Hematopoietic multipotent progenitor cell (in vitro differentiated cells): ENCODE data around the gene SLC12A7. TPM values are rescaled to one million over a fixed set of nuclear protein-coding genes. Genes with fewer than 3 reads are reported as not detected.
A peak's percentile ranks its signal among the peaks of the same experiment; 100 is the strongest.
"Not testable (repeated sequence)": the region's sequence is repeated elsewhere in the genome, so short reads cannot be mapped to it uniquely, and the experiment has no call there.

Source experiments
- DNase-seq, 3 donors: peaks; one replicate each; pipeline ENCODE4 v3.0.0-alpha.2; 2011 to 2015; ENCODE audit warnings: low read depth in 2 of 3, low spot score in 2 of 3
- total RNA-seq: library from RNA; depleted of rRNA; stranded (reverse); fragments of >200 nt; gene quantifications from one replicate; pipeline ENCODE4 v1.2.3, GENCODE V29; 2012

The SLC12A7 gene
- total RNA-seq, 1 donor = 96.7 TPM

DNA sequence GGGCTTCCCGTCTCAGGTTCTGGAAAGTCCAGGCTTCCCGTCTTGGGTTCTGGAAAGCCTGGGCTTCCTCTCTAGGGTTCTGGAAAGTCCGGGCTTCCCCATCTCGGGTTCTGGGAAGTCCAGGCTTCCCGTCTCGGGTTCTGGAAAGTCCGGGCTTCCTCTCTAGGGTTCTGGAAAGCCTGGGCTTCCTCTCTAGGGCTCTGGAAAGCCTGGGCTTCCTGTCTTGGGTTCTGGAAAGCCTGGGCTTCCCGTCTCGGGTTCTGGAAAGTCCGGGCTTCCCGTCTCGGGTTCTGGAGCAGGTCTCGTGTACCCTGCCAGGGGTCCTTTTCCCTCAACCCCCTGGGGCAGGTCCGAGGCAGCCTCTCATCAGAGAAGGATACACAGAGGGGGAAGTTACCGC is 28.8 kb downstream of the SLC12A7 start:
- not testable (repeated sequence) for DNase-seq

DNA sequence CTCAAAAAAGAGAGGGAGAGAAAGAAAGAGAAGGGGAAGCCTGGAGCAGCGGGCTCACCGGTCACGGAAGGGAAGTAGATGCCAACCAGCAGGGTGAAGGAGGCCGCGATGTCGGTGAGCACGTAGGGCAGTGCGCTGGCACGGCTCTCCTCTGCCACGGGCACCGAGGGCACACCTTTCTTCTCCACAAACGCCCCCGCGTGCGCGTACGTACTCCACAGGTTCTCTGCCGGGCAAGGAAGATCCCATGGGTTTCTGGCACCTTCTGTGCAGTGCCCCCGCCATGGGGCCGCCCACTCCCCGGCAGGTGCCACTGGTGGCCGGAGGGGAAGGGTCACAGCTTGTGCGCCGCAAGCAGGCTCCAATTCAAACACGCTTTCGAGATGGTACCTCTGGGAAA is 30.3 kb downstream of the SLC12A7 start:
- DNase-seq = no peak

DNA sequence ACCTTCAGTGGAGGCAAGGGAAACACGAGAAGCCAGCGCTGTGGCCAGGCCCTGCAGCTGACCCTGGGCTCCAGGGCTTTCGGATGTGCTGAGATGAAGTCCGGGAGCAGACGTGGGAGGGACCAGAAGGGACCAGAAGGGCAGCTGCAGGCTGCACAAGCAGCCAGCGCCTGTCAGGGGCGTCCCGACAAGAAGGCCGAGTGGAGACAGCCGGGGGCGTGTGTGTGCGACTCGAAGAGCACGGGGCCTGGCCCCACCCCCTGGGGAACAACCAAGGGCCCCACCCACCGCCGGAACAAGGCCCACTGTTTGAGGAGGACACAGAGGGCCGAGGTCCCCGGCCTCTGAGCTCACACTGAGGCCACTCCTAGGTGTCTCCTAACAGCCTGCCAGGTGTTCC is 31.4 kb downstream of the SLC12A7 start:
- DNase-seq = no peak

DNA sequence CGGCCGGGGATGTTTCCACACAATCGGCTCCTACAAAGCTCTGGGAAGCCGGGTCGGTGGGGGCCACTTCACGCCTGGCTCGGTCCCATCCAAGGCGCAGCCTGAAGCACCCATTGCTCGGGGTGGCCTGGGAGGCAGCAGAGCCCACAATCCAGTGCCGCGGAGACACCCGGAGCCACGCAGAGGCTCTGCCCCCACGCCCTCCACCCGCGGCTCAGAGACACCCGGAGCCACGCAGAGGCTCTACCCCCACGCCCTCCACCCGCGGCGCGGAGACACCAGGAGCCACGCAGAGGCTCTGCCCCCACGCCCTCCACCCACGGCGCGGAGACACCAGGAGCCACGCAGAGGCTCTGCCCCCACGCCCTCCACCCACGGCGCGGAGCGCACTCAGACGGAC is 31.9 kb downstream of the SLC12A7 start:
- DNase-seq = no peak

DNA sequence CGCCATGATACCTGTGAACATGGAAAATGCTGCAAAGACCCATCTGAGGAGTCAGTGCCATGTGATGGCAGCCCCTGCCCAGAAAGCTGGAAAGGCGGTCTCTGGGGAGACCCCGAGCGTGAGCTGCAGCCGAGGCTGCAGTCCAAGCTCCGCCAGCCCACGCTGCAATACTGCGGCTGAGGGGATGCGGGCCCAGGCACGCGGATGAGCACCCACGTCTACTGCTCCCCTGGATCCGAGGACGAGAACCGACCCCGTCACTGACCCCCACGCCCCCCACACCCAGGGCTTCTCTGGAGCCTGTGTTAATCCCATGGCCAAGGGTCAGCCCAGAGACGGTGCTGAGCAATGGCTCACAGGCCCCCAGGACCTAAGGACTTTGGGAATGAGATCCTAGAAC is 32.4 kb downstream of the SLC12A7 start:
- no peak for DNase-seq

DNA sequence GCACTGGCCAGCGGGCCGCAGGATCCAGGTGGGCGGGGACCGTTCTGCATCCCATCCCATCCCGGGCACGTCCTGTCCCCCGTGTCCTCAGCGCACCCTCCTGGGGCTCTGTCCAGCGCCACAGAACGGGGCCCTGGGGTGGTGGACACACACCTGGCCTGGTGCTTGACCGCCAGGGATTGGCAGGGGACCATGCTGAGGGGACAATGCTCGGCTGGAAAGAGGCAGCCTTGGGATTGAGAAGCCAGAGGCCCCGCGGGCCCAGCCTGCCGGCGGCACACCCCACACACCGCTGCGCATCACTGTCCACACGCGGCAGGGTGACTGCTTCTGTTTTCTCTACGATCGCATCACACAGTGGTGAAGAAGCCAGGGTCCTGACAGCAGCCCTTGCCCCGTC is 33.0 kb downstream of the SLC12A7 start:
- DNase-seq = no peak

- DNase-seq = no peak
Measured at GRCh38 chr5:1078206-1078605, 33.7 kb downstream of the SLC12A7 start.

DNA sequence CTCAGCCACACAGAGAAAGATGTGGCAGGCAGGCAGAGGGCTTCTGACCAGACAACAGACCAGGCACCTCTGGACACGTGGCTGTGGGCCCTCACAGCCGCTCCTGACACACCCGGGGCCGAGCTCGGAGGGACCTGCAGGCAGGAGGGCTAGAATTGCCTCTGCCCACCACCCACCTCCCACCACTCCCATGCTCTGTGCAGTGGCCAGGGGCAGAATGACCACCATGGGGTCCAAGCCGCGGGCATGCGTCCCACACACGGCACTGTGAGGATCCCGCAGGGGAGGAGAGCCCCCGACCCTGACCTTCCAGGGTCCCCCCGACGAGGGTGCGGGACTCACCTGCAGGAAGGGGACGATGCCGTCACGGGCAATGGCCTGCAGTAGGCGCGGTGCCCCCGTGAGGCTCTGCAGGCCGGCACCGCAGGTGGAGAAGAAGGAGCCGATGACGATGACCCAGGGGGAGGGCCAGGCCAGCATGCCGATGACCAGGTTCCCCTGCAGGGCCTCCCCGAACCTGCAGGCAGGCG is 34.3 kb downstream of the SLC12A7 start:
- no peak for DNase-seq

- no peak for DNase-seq
Measured at GRCh38 chr5:1077026-1077425, 34.8 kb downstream of the SLC12A7 start.

DNA sequence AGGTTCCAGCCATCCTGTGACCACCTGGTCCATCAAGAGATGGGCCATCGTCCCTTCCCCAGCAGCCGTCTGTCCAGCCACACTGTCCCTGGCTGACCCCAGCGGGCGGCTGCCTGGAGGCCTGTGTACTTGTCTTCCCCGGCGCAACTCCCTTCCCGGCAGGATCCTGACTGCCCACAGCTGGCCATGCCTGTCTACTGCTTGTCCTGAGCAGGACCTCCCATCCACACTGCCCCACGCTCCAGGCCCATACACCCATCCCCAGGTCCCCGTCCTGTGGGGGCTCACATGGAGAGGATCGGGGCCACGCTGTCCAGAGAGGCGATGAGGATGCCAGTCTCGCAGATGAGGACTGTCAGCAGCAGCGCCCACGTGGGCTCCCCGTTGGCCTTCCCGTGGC is 35.5 kb downstream of the SLC12A7 start:
- no peak for DNase-seq

- no peak for DNase-seq
Measured at GRCh38 chr5:1075931-1076330, 35.9 kb downstream of the SLC12A7 start.

GRCh38 chr5:1075555-1075881 is 36.3 kb downstream of the SLC12A7 start:
- DNase-seq = no peak

DNA sequence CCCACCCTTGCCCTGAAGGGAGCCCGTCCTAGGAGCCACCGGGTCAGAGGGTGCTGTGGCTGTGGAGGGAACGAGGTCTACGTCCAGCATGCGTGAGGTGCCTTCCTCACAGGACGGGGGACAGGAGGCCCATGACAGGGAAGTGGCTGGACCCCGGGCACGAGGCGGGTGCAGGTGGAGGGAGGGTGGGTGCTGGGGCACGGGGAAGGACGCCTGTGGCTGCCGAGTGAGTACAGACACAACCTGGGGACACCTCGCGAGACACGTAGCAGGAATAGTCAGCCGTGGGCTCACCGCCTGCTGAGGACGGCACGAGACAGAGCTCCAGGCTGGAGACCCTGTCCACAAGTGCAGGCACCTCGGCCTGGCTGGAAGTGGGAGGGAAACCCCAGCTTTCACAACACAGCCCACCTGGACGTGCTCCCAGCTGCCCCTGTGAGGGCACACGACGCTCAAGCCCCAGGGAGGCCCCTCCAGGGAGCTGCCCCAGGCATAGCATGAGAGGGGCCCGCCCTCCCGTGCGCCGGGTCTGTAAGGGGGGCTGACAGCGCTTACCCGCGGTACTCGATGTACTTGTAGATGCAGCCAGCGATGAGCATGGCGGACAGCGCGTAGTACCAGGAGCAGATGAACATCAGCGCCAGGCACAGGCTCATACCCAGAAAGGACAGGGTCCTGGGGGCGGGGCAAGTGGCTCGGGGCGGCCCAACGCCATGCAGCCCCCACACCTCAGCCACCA is 36.9 kb downstream of the SLC12A7 start:
- DNase-seq = no peak

DNA sequence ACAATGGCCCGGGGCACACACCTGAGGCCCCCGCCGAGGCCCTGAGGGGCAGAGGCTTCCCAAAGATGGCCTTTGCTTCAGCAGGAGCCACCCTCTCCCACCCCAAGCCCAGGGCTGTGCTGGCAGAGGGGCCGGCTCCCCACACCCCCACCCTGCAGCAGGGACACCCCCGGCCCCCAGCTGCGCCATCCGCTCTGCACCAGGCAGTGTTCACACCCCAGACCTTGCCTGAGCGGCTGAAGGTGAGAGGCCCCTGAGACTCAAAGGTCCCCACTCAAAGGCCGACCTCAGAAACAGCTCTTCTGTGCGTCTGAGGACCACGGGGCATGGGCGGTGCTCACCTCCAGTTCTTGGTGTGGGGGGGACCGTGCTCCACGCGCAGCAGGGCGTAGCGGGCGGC is 37.6 kb downstream of the SLC12A7 start:
- DNase-seq = no peak

- DNase-seq = no peak
Measured at GRCh38 chr5:1073239-1074102, 38.4 kb downstream of the SLC12A7 start.

DNA sequence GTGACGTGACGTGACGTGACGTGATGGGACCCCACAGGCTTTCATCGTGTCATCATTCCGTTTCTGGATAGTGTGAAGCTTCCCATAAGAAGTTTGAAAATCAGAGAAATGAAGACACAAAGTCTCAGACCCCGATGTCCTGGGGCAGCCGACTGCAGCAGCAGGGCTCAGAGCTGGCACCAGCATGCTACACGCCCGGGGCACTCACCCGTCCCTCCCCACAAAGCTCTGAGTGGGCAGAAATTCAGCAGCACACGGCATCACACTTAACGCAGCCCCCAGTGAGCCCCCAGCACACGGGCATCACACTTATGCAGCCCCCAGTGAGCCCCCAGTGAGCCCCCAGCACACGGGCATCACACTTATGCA is 42.2 kb downstream of the SLC12A7 start:
- no peak for DNase-seq

- no peak for DNase-seq
Measured at GRCh38 chr5:1068895-1069719, 42.8 kb downstream of the SLC12A7 start.

DNA sequence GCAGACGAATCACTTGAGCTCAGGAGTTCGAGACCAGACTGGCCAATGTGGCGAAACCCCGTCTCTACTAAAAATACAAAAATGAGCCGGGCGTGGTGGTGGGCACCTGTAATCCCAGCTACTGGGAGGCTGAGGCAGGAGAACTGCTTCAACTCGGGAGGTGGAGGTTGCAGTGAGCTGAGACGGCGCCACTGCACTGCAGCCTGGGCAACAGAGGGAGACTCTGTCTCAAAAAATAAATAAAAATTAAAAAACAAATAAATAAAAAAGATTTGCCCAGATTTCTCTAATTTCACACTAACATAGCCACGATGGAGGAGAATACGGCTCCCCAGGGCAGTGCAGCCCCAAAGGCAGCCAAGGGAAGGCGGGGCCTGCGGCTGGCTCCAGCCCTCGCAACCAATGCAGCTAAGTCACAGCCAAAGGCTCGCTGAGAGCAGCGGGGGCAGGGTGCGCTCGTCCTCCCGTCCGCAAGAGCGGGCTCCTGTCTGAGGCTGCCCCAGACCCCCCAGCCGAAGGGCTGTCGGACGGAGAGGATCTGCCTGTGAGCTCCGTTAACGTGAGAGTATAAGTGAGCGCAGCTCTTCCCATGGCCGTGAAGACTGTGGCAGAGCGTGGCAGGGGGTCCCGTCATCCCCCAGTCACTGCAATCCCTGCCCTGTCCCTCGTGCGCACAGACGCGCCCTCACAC is 43.5 kb downstream of the SLC12A7 start:
- no peak for DNase-seq

DNA sequence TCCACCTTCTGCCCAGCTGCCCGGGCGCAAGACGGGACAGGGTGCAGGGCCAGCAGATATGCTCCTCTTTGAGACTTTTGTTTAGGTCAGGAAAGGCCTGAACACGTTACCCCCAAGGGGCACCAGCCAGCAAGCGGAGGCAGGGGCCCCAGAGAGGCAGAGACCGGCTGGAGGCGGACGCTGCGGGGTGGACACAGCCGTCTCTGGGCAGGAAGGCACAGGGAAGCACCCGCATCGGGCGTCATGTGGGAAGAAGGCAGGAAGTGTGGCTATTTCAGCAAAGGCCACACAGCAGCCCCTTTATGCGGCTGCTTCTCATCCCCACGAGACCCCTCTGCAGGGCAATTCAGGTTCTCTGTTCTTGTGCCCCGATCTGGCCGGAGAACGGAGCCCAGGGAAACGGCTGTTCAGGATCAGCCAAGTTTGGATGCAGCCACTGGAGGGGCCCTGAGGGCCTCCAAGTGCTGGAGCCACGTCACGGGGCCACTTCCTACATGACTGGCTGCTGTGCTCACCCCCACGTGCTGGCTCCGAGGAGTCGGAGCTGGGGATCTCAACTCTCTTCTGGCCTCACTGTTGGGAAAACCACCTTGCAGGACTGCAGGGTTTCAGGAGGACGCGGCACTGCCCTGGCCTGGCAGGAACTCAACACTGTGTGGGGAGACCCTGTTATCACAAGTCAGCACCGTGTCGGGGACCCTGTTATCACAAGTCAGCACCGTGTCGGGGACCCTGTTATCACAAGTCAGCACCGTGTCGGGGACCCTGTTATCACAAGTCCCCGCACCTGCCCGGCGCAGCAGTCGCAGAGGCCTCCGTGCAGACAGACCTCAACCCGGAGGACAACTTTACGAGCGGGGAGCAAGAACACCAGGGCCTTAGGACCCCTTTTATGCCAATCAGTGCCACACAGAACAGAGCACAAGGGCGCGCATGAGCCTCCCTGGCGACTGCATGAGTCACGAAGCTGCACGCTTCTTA is 44.4 kb downstream of the SLC12A7 start:
- peak in 2 of 3 donors; percentile 35 to 42 for DNase-seq
